CD8-positive, alpha-beta memory T cell (primary cell): Measurements from ENCODE around the gene MAGEH1. TPM values are rescaled to one million over a fixed set of nuclear protein-coding genes. Genes with fewer than 3 reads are reported as not detected.
A peak's percentile ranks its signal among the peaks of the same experiment; 100 is the strongest.
"Not testable (repeated sequence)": the region's sequence is repeated elsewhere in the genome, so short reads cannot be mapped to it uniquely, and the experiment has no call there.

Source experiments
- CTCF ChIA-PET: fragments of 350-600 bp; sonication (Branson Sonifier 250); formaldehyde crosslinking; loops from one replicate; lab custom pipeline; 2021; ENCODE audit warnings: antibody characterized with exemption; lab: Charles Lee
- POLR2A ChIA-PET: fragments of 350-600 bp; sonication (Branson Sonifier 250); formaldehyde crosslinking; loops from one replicate; lab custom pipeline; 2021; ENCODE audit warnings: antibody characterized with exemption; lab: Charles Lee
- DNase-seq, 5 donors: peaks; one replicate each; pipeline versions ENCODE4 v3.0.0 to v3.0.0-alpha.2; 2020 to 2022; ENCODE audit warnings: mixed read lengths in 1 of 5
- H3K27ac ChIP-seq: one replicate; pipeline ENCODE4 v1.7.0; 2013; ENCODE audit warnings: low read depth, mild to moderate bottlenecking, low read length, moderate library complexity
- H3K27me3 ChIP-seq: 2 replicates; pipeline ENCODE4 v1.7.0; 2013; ENCODE audit warnings: low read length, mild to moderate bottlenecking; ENCODE audit not compliant: insufficient read depth, poor library complexity, severe bottlenecking
- H3K36me3 ChIP-seq: 2 replicates; pipeline ENCODE4 v1.7.0; 2013; ENCODE audit warnings: mild to moderate bottlenecking, low read length, moderate library complexity; ENCODE audit not compliant: insufficient read depth
- H3K4me1 ChIP-seq: 2 replicates; pipeline ENCODE4 v1.7.0; 2013; ENCODE audit warnings: mild to moderate bottlenecking, low read length, moderate library complexity; ENCODE audit not compliant: insufficient read depth
- H3K4me3 ChIP-seq: 2 replicates; pipeline ENCODE4 v1.7.0; 2013; ENCODE audit warnings: mild to moderate bottlenecking, low read length
- H3K9me3 ChIP-seq: 2 replicates; pipeline ENCODE4 v1.7.0; 2013; ENCODE audit warnings: mild to moderate bottlenecking, low read length
- H3K27ac Mint-ChIP-seq, 8 donors: one replicate each; pipeline ENCODE4 v1.8.0; 2020 to 2021; ENCODE audit warnings: mixed read lengths in 8 of 8, mild to moderate bottlenecking in 6 of 8, inconsistent platforms in 3 of 8, moderate library complexity in 3 of 8
- H3K27me3 Mint-ChIP-seq, 2 donors: one replicate each; pipeline ENCODE4 v1.8.0; 2020 to 2021; ENCODE audit warnings: mixed read lengths in 2 of 2, mild to moderate bottlenecking in 1 of 2, moderate library complexity in 1 of 2
- H3K36me3 Mint-ChIP-seq, 3 donors: one replicate each; pipeline ENCODE4 v1.8.0; 2020 to 2021; ENCODE audit warnings: mixed read lengths in 3 of 3, inconsistent platforms in 1 of 3, mild to moderate bottlenecking in 1 of 3
- H3K4me1 Mint-ChIP-seq, 3 donors: one replicate each; pipeline ENCODE4 v1.8.0; 2020 to 2021; ENCODE audit warnings: mixed read lengths in 3 of 3, inconsistent platforms in 1 of 3, mild to moderate bottlenecking in 1 of 3
- H3K4me3 Mint-ChIP-seq, 7 donors: one replicate each; pipeline ENCODE4 v1.8.0; 2020 to 2021; ENCODE audit warnings: mixed read lengths in 7 of 7, mild to moderate bottlenecking in 6 of 7, moderate library complexity in 4 of 7, inconsistent platforms in 2 of 7
- H3K9me3 Mint-ChIP-seq, 5 donors: one replicate each; pipeline ENCODE4 v1.8.0; 2020 to 2022; ENCODE audit warnings: mixed read lengths in 5 of 5, mild to moderate bottlenecking in 3 of 5, moderate library complexity in 2 of 5, inconsistent platforms in 1 of 5
- polyA plus RNA-seq: library from polyadenylated mRNA; unstranded; fragments of 300-500 nt; fragmentation: Illumina TruSeq; gene quantifications from one replicate; pipeline ENCODE4 v1.2.3, GENCODE V29; 2021
- total RNA-seq, 2 experiments: library from RNA; stranded (reverse); gene quantifications; one replicate each; pipeline ENCODE4 v1.2.3, GENCODE V29; 2021

MAGEH1 gene
- total RNA-seq (10 to 100 TPM; 15.4 to 16.7 TPM), polyA plus RNA-seq (27.2 TPM)

- peaks cover 0 to 9% (median 0%) of the 10 kb centered on the region in 3 donors for H3K36me3 Mint-ChIP-seq
- H3K27ac Mint-ChIP-seq, result peak within 1 kb of the TSS; percentile 87 to 97 (median 95)
- CTCF ChIA-PET, result interaction anchor here (0.8 to 1.1 kb wide), 2 partner anchors 36 to 265 kb away, joined by 4 to 8 read pairs; partner anchors contain the start of genes RRAGB and USP51
- H3K9me3 Mint-ChIP-seq, result peaks cover 0 to 2% (median 0%) of the 10 kb centered on the region in 5 donors
- Histone ChIP-seq H3K36me3 (no peaks in the 10 kb centered on the region), H3K9me3 (no peaks in the 10 kb centered on the region), H3K27ac (peak within 1 kb of the TSS; percentile 78), H3K4me1 (peaks cover 4% of the 10 kb centered on the region), H3K4me3 (peak within 1 kb of the TSS; percentile 80), H3K27me3 (no peaks in the 10 kb centered on the region)
- no peaks in the 10 kb centered on the region for H3K27me3 Mint-ChIP-seq
- DNase-seq, result peak; percentile 59 to 86 (median 76)
- POLR2A ChIA-PET, result interaction anchor here (0.9 to 1.8 kb wide), 3 partner anchors 36 to 1768 kb away, joined by 3 to 20 read pairs (median 3); partner anchors contain the start of gene APEX2
- H3K4me3 Mint-ChIP-seq, result peak within 1 kb of the TSS; percentile 93 to 98 (median 96)
- peaks cover 17 to 24% (median 19%) of the 10 kb centered on the region in 3 donors for H3K4me1 Mint-ChIP-seq
Measured at GRCh38 chrX:55451990-55452832, at the start of gene MAGEH1. Gene MAGEH1 (plus strand): TSS chrX:55452127. CDS start chrX:55452375, 248 bp downstream.

GRCh38 chrX:55427079-55427478 lies 24.8 kb upstream of the MAGEH1 start:
- H3K4me3 Mint-ChIP-seq, H3K27ac Mint-ChIP-seq, H3K27ac ChIP-seq, CTCF ChIA-PET, H3K4me3 ChIP-seq, H3K27me3 ChIP-seq, H3K9me3 ChIP-seq, H3K36me3 Mint-ChIP-seq, POLR2A ChIA-PET, H3K4me1 ChIP-seq, H3K36me3 ChIP-seq, H3K4me1 Mint-ChIP-seq: not testable (repeated sequence)
- Mint-ChIP-seq H3K9me3 (peaks cover 4 to 11% (median 6%) of the 10 kb centered on the region in 5 donors), H3K27me3 (peaks cover 23 to 25% of the 10 kb centered on the region in 2 donors)
- DNase-seq, result peak in 1 of 5 donors; percentile 15

GRCh38 chrX:55443468-55443867 lies 8.5 kb upstream of the MAGEH1 start:
- H3K4me1 Mint-ChIP-seq, H3K9me3 ChIP-seq, H3K4me3 ChIP-seq, POLR2A ChIA-PET, H3K36me3 Mint-ChIP-seq, DNase-seq, H3K9me3 Mint-ChIP-seq, H3K4me1 ChIP-seq, H3K36me3 ChIP-seq, H3K27me3 ChIP-seq, CTCF ChIA-PET, H3K27ac ChIP-seq, H3K27ac Mint-ChIP-seq, H3K4me3 Mint-ChIP-seq: not testable (repeated sequence)
- H3K27me3 Mint-ChIP-seq, result peaks cover 12 to 26% of the 10 kb centered on the region in 2 donors

- H3K36me3 ChIP-seq, result no peaks in the 10 kb centered on the region
- peaks cover 0 to 9% (median 0%) of the 10 kb centered on the region in 3 donors for H3K36me3 Mint-ChIP-seq
- ChIA-PET POLR2A (no interaction called here), CTCF (no interaction called here)
- peaks cover 0 to 2% (median 0%) of the 10 kb centered on the region in 5 donors for H3K9me3 Mint-ChIP-seq
- DNase-seq, result no peak
- H3K27me3 Mint-ChIP-seq, result peaks cover 0 to 4% of the 10 kb centered on the region in 2 donors
- H3K4me3 Mint-ChIP-seq, result peak overlapping the region in 2 of 7 donors; percentile 72 to 86
- no peak overlapping the region for H3K27ac ChIP-seq
- peaks cover 4% of the 10 kb centered on the region for H3K4me1 ChIP-seq
- peaks cover 17 to 24% (median 19%) of the 10 kb centered on the region in 3 donors for H3K4me1 Mint-ChIP-seq
- no peak overlapping the region for H3K27ac Mint-ChIP-seq
- no peaks in the 10 kb centered on the region for H3K9me3 ChIP-seq
- H3K27me3 ChIP-seq, result no peaks in the 10 kb centered on the region
- no peak overlapping the region for H3K4me3 ChIP-seq
Measured at GRCh38 chrX:55450259-55450658, 1.7 kb upstream of the MAGEH1 start.

GRCh38 chrX:55451141-55451540 lies 786 bp upstream of the MAGEH1 start:
- Mint-ChIP-seq H3K4me1 (peaks cover 17 to 24% (median 19%) of the 10 kb centered on the region in 3 donors), H3K9me3 (peaks cover 0 to 2% (median 0%) of the 10 kb centered on the region in 5 donors)
- no peak overlapping the region for H3K27ac ChIP-seq

GRCh38 chrX:55451626-55451989 lies 319 bp upstream of the MAGEH1 start:
- H3K36me3 Mint-ChIP-seq, result peaks cover 0 to 9% (median 0%) of the 10 kb centered on the region in 3 donors
- peak overlapping the region; percentile 80 for H3K4me3 ChIP-seq
- POLR2A ChIA-PET, result interaction anchor here (0.9 to 1.8 kb wide), 3 partner anchors 37 to 1767 kb away, joined by 3 to 20 read pairs (median 3); partner anchors contain the start of gene APEX2

More at GRCh38 chrX:55451141-55451540, 786 bp upstream of the MAGEH1 start:
- Mint-ChIP-seq H3K27ac (peak overlapping the region in 6 of 8 donors; percentile 87 to 96 (median 92)), H3K4me3 (peak overlapping the region; percentile 93 to 98 (median 96)), H3K36me3 (peaks cover 0 to 9% (median 0%) of the 10 kb centered on the region in 3 donors), H3K27me3 (peaks cover 0 to 3% of the 10 kb centered on the region in 2 donors)
- CTCF ChIA-PET, result interaction anchor here (1.1 kb wide), 1 partner anchor 37 kb away, joined by 8 read pairs; the partner anchor contains the start of gene USP51
- DNase-seq, result no peak
- Histone ChIP-seq H3K36me3 (no peaks in the 10 kb centered on the region), H3K4me1 (peaks cover 4% of the 10 kb centered on the region), H3K27me3 (no peaks in the 10 kb centered on the region), H3K4me3 (peak overlapping the region; percentile 80), H3K9me3 (no peaks in the 10 kb centered on the region)
- POLR2A ChIA-PET, result interaction anchor here (1.1 to 1.8 kb wide), 2 partner anchors 37 to 451 kb away, joined by 3 to 20 read pairs; partner anchors contain the start of gene APEX2

GRCh38 chrX:55452833-55453124 lies 852 bp downstream of the MAGEH1 start:
- H3K36me3 Mint-ChIP-seq, result peaks cover 0 to 9% (median 0%) of the 10 kb centered on the region in 3 donors
- ChIA-PET CTCF (no interaction called here), POLR2A (interaction anchor here (1.8 kb wide), 1 partner anchor 36 kb away, joined by 20 read pairs; no protein-coding TSS in a partner anchor)
- DNase-seq, result no peak
- peak overlapping the region; percentile 87 to 97 (median 95) for H3K27ac Mint-ChIP-seq
- peak overlapping the region; percentile 93 to 98 (median 96) for H3K4me3 Mint-ChIP-seq
- Histone ChIP-seq H3K27ac (peak overlapping the region; percentile 78), H3K4me1 (peaks cover 4% of the 10 kb centered on the region), H3K36me3 (no peaks in the 10 kb centered on the region), H3K4me3 (peak overlapping the region; percentile 80), H3K27me3 (no peaks in the 10 kb centered on the region), H3K9me3 (no peaks in the 10 kb centered on the region)
- H3K27me3 Mint-ChIP-seq, result no peaks in the 10 kb centered on the region
- H3K9me3 Mint-ChIP-seq, result peaks cover 0 to 2% (median 0%) of the 10 kb centered on the region in 5 donors
- H3K4me1 Mint-ChIP-seq, result peaks cover 17 to 24% (median 19%) of the 10 kb centered on the region in 3 donors

More at GRCh38 chrX:55451626-55451989, 319 bp upstream of the MAGEH1 start:
- Histone ChIP-seq H3K27ac (peak overlapping the region; percentile 51), H3K4me1 (peaks cover 4% of the 10 kb centered on the region), H3K9me3 (no peaks in the 10 kb centered on the region), H3K36me3 (no peaks in the 10 kb centered on the region), H3K27me3 (no peaks in the 10 kb centered on the region)
- Mint-ChIP-seq H3K27me3 (no peaks in the 10 kb centered on the region), H3K4me1 (peaks cover 17 to 24% (median 19%) of the 10 kb centered on the region in 3 donors), H3K4me3 (peak overlapping the region; percentile 93 to 98 (median 96)), H3K27ac (peak overlapping the region; percentile 87 to 97 (median 95)), H3K9me3 (peaks cover 0 to 2% (median 0%) of the 10 kb centered on the region in 5 donors)
- DNase-seq, result no peak
- CTCF ChIA-PET, result interaction anchor here (0.8 to 1.1 kb wide), 2 partner anchors 37 to 266 kb away, joined by 4 to 8 read pairs; partner anchors contain the start of genes RRAGB and USP51
